A549 treated with dexamethasone at 1 μM for 4 hours (cell line): ENCODE results near the gene FPR2. TPM values are rescaled to one million over a fixed set of nuclear protein-coding genes. Genes with fewer than 3 reads are reported as not detected.

Source experiments
- total RNA-seq: library from RNA; stranded (reverse); fragments of 200-300 nt; extraction: Qiagen RNA extraction; gene quantifications from 5 replicates; pipeline ENCODE4 v1.2.3, GENCODE V29; 2022

The FPR2 gene
- total RNA-seq, result not detected in 5 replicates

GRCh38 chr19:51760697-51761356 is at the start of gene FPR2:
Gene FPR2 (plus strand): TSS chr19:51761180. CDS start chr19:51768659, 7,479 bp downstream.

GRCh38 chr19:51751655-51752054 is 9.3 kb upstream of the FPR2 start, which contains the start of gene FPR1:
Gene FPR1 (minus strand): TSS chr19:51751878. CDS start chr19:51746994, 4,884 bp downstream.

GRCh38 chr19:51794885-51795490 is 34.0 kb downstream of the FPR2 start, which contains the start of gene FPR3:
Gene FPR3 (plus strand): TSS chr19:51795157. CDS start chr19:51823749, 28,592 bp downstream.

Other genes starting within 250 kb of the FPR2 start
- not detected in 5 replicates for gene SIGLEC6, start 229.5 kb upstream of the FPR2 start, total RNA-seq
- gene ZNF175, start 189.9 kb upstream of the FPR2 start, total RNA-seq, result 2.3 to 5.0 TPM (median 3.6 TPM) in 5 replicates
- not detected in 5 replicates for gene SIGLEC5, start 130.8 kb upstream of the FPR2 start, total RNA-seq
- 0.07 to 0.11 TPM (median 0.08 TPM) in 3 of 5 replicates, not detected in the others for gene SIGLEC14, start 114.4 kb upstream of the FPR2 start, total RNA-seq
- gene SPACA6, start 67.8 kb upstream of the FPR2 start, total RNA-seq, result 8.9 to 12.4 TPM (median 11.6 TPM) in 5 replicates
- gene HAS1, start 37.2 kb upstream of the FPR2 start, total RNA-seq, result 0.05 TPM in 1 of 5 replicates, not detected in the others
- gene FPR1, start 9.3 kb upstream of the FPR2 start, total RNA-seq, result 0.08 to 0.28 TPM (median 0.15 TPM) in 5 replicates
- not detected in 5 replicates for gene FPR3, start 34.0 kb downstream of the FPR2 start, total RNA-seq
- 0.06 to 0.13 TPM (median 0.09 TPM) in 4 of 5 replicates, not detected in the other for gene ZNF577, start 126.8 kb downstream of the FPR2 start, total RNA-seq
- 0.16 to 0.29 TPM (median 0.20 TPM) in 5 replicates for gene ZNF649, start 143.8 kb downstream of the FPR2 start, total RNA-seq
- 1.2 to 2.0 TPM (median 1.2 TPM) in 5 replicates for gene ZNF613, start 166.3 kb downstream of the FPR2 start, total RNA-seq
- gene ZNF350, start 225.7 kb downstream of the FPR2 start, total RNA-seq, result 3.6 to 6.0 TPM (median 5.3 TPM) in 5 replicates
- 3.1 to 5.1 TPM (median 4.5 TPM) in 5 replicates for gene ZNF615, start 247.0 kb downstream of the FPR2 start, total RNA-seq